NT2/D1 (cell line): ENCODE data around the gene ABI2.

Experiments used
- SUZ12 ChIP-seq: IDR thresholded peaks from 2 replicates; pipeline ENCODE4 v1.6.1; 2011; ENCODE audit not compliant: insufficient read length, insufficient read depth; ENCODE audit errors: extremely low read depth
- YY1 ChIP-seq: IDR thresholded peaks from 2 replicates; pipeline ENCODE4 v1.6.1; 2011; ENCODE audit not compliant: insufficient read length, insufficient read depth
- ZNF274 ChIP-seq: IDR thresholded peaks from 2 replicates; pipeline ENCODE4 v1.6.1; 2011; ENCODE audit warnings: mild to moderate bottlenecking, low read depth, low read length

GRCh38 chr2:203327901-203328759 lies at the start of gene ABI2:
- no peak for TF ChIP-seq ZNF274
- no peak for TF ChIP-seq SUZ12
- no peak for TF ChIP-seq YY1
